HG03045 (cell line): ENCODE data around the gene MTARC2.
"Not testable (repeated sequence)": the region's sequence is repeated elsewhere in the genome, so short reads cannot be mapped to it uniquely, and the experiment has no call there.

Experiments
- ATAC-seq: cut with Tn5 transposase; IDR thresholded peaks from one replicate; pipeline ENCODE4 v1.9.1; 2021; ENCODE audit warnings: mild to moderate bottlenecking, moderate library complexity; ENCODE audit not compliant: unreplicated experiment

The MTARC2 gene

DNA sequence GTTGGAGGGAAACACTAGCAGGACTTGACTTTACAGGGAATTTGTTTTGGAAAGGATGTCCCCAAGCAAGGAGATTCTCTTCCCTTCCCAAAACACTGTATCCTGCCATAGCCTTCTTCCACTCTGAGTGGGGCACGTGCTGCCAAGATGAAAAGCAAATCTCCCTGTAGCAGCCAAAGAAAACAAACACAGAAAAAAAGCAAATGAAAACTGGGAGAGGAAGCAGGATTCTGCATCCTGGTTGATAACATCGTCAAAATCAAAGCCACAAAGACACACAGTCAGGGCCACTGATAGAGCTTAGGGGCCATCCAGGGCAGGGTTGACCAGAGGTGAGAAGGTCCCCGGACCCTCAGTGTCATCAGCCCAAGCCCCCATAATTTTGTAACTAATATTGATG lies 16.0 kb upstream of the MTARC2 start:
- ATAC-seq, result no peak

DNA sequence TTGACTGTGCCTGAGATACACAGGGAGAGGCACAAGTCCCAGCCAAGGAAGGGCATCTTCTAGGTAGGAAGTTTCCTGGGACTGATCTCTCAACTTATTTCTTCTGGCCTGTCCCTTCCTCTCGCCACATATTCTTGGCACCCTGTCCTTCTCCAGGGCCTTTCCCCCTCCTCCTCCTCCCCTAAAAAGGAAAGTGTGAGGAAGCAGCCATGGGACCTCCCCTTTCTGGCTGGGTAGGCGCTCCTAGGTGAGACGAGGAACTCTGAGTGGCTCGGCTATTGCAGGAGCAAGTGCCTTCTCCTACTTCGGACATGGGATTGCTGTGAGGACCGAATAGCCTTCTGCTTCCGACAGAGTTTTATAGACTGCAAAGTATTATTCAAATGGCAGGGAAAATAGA lies 15.5 kb upstream of the MTARC2 start:
- ATAC-seq, result no peak

- peak; percentile 85 for ATAC-seq
Observed at GRCh38 chr1:220733086-220733601, 15.0 kb upstream of the MTARC2 start.

DNA sequence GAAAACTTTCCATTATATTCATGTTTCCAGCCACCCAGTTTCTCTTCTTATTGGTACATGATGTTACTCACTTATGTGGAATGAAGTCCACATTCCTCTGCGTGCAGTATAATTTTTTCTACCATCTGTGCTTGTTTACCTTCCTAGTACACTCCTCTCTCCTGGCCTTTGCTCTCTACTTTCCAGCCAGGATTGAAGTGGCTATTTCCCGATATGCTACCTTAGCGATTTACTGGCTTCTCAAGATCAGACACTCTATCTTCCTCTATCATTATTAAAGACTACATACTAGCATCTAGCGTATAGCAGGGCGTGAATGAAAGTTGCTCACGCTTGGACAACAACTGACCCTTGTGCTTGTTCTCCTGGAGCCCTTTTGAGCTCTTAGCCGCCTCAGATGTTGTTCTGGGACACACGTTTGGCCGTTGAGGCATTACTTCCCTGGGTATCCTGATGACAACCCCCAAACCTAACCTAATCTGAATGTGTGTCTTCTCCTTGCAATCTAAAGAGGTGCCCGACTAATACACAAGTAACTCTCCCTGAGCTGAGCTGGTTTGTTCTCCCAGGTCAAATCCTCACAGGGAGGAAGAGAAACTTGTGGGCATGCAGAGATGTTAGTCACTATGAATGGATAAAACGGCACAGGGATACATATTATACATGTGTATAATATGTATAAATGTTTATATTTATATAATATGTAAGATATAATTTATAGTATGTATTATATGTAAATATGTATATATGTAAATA lies 13.4 kb upstream of the MTARC2 start:
- ATAC-seq, result no peak

DNA sequence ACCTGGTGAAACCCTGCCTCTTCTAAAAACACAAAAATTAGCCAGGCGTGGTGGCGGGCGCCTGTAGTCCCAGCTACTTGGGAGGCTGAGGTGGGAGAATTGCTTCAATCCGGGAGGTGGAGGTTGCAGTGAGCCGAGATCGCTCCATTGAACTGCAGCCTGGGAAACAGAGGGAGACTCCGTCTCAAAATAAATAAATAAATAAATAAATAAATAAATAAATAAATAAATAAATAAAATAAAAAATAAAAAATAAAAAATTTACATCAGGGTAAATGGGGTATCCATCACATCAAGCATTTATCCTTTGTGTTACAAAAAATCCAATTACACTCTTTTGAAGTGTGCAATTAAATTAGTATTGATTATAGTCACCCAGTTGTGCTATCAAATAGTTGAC lies 11.8 kb upstream of the MTARC2 start:
- not testable (repeated sequence) for ATAC-seq

- no peak for ATAC-seq
Observed at GRCh38 chr1:220741349-220741748, 6.8 kb upstream of the MTARC2 start.

DNA sequence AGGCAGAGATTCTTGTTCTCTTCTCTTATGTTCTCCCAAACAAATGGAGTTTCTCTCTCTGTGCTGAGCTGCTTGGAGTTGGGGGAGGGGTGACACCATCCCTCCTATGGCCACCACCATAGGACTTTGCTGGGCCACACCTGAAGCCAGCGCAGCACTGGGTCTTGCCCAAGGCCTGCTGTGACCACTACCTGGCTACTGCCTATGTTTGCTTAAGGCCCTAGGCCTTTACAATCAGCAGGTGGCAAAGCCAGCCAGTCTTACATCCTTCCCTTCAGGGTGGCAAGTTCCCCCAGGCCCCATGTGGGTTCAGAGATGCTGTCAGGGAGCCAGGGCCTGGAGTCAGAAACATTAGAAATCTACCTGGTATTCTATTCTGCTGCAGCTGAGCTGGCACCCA lies 6.3 kb upstream of the MTARC2 start:
- ATAC-seq, result no peak

- ATAC-seq, result no peak
Observed at GRCh38 chr1:220742520-220742919, 5.6 kb upstream of the MTARC2 start.

- no peak for ATAC-seq
Observed at GRCh38 chr1:220746851-220747250, 1.3 kb upstream of the MTARC2 start.

DNA sequence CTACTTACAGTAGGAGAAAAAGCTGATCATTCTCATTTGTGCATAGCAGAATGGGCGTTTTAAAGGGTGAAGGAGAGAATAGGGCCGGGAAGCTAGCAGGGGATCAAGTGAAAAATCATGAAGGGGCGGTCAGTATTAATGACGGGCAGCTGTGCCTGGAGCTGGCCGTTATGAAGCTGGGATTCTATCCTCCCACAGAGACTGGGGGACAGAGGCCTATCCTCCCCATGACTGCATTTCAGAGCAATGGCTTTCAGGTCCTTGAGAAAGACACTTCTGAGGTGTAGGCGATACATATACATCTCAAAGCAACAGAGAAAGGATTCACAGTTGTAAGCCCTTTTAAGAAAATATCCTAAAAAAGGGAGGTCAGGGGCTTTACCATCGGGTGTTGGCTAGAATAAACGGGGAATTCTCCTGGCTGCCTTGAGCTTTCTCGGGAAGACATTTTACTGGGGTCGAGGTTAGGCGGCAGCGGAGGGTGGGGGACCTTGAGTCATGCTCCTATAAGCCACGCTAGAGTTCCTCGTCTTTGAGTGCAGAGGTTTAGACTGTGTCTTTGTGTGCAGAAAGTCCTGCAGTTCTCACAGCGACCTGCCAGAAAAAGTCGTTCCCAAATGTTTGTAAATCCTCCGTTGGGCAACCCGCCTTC lies 559 bp upstream of the MTARC2 start:
- peak; percentile 15 for ATAC-seq

DNA sequence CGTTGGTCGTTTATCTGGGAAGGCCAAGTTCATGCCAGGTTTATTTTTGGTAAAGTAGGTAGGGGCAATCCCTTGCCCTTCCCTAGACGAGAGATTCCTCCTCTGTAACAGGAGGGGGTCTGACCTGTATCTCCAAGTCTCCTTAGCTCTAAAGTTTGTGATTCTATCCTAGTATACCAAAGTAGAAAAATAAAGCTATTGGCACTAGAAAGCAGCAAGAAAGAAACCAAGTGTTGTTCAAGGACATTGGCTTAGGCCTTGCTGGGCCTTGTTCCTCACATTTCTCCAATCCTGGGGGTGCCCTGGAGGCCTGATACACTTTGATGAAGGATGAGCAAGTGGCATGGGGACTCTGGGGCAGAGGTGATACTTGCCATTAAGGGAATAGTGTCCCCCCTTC lies 814 bp downstream of the MTARC2 start:
- ATAC-seq, result no peak

GRCh38 chr1:220750131-220750515 lies 2.0 kb downstream of the MTARC2 start:
- ATAC-seq, result no peak

GRCh38 chr1:220751111-220751510 lies 3.0 kb downstream of the MTARC2 start:
- ATAC-seq, result no peak

GRCh38 chr1:220754212-220754917 lies 6.2 kb downstream of the MTARC2 start:
- ATAC-seq, result no peak

DNA sequence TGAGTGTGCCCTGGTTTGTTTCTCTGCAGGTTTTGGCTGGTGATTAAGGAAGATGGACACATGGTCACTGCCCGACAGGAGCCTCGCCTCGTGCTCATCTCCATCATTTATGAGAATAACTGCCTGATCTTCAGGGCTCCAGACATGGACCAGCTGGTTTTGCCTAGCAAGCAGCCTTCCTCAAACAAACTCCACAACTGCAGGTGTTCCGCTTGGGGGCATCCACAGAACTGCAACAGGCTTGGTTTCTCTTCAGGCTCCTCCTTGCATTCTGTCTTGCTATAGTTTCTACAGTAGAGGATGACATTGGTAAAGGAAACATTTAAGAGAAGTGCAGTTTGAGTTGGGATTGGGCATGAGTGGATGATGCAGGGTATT lies 6.8 kb downstream of the MTARC2 start:
- ATAC-seq, result no peak

- no peak for ATAC-seq
Observed at GRCh38 chr1:220755309-220755708, 7.2 kb downstream of the MTARC2 start.

DNA sequence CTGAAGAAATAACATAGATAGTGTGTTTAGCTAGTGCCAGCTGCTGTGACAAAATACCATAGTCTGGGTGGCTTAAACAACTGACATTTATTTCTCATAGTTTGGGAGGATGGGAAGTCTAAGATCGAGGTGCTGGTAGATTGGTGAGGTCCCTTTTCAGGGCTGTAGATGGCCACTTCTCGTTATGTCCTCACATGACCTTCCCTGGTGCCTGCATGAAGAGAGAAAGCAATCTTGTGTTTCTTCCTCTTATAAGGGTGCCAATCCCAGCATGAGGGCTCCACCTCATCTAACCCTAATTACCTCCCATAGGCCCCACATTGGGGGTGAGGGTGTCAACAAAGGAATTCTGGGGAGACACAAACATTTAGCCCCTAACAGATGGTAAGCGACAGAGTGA lies 9.3 kb downstream of the MTARC2 start:
- ATAC-seq, result no peak

- ATAC-seq, result no peak
Observed at GRCh38 chr1:220759147-220759546, 11.0 kb downstream of the MTARC2 start.

DNA sequence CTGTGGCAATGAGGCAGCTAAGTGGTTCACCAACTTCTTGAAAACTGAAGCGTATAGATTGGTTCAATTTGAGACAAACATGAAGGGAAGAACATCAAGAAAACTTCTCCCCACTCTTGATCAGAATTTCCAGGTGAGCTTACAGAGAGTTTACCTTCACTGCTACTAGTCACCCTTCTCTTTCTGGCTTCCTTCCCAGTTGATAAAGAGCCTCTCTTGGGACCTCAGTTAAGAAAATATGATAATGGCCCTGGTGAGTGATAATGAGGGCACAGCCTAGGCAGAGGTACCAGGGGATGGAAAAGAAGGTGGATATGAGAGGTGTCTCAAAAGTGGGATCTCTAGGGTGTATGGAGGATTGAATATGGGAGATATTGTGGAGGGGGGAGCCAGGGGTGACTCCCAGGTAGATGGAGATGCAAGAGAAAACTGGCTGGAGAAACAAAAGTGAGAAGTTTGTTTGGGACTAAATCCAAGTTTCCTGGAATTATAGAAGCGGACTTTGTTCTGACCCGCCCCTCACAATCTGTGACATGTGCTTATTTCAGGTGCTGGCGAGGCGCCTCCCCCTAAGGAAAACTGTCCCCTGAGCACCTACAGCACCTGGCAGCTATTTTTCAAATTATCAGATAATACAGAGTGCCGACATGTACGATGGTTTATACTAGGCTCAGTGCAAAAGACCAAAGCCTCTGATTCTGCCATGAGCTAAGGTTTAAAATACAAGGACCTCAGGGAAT lies 13.7 kb downstream of the MTARC2 start:
- ATAC-seq, result no peak

DNA sequence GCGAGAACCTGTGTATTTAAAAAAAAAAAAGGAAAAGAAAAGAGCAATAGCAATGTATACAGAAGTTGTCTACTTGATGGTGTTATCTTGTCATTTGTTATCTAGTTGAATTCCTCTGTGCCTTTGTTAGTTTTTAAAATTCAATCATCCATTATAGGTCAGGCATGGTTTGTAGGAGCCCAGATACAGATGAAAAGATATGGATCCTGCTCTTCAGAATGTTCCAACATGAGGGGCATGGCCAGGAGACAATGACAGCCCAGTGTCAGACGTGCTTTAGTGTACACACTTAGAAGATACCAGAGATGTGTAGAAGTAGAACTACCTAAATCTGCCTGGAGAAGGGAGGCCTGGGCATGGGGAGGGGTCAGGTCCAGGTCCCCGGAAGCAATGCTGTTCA lies 16.6 kb downstream of the MTARC2 start:
- ATAC-seq, result no peak
